Caco-2 (cell line): Measurements from ENCODE around the gene PTPRN2. TPM values are rescaled to one million over a fixed set of nuclear protein-coding genes. Genes with fewer than 3 reads are reported as not detected.

Source experiments
- BruUV-seq: library from RNA; stranded (reverse); fragments of 400-500 nt; replicated peaks from 2 replicates; lab custom pipeline; 2021; lab: Mats Ljungman, UMichigan
- CTCF ChIA-PET: fragments of 300-600 bp; sonication (Branson Sonifier 250); formaldehyde crosslinking; loops from one replicate; lab custom pipeline; 2022; ENCODE audit warnings: antibody characterized with exemption; lab: Charles Lee
- POLR2A ChIA-PET: fragments of 300-600 bp; sonication (Branson Sonifier 250); formaldehyde crosslinking; loops from one replicate; lab custom pipeline; 2022; ENCODE audit warnings: antibody characterized with exemption; lab: Charles Lee
- DNase-seq, 2 experiments: peaks; one replicate each; pipeline versions ENCODE4 v3.0.0 to v3.0.0-alpha.2; 2020 to 2022
- H3K27me3 ChIP-seq: replicated peaks from 2 replicates; pipeline ENCODE4 v1.6.0; 2011; ENCODE audit warnings: low read length; ENCODE audit not compliant: control insufficient read depth, insufficient read depth
- H3K36me3 ChIP-seq: 2 replicates; pipeline ENCODE4 v1.5.1; 2011; ENCODE audit warnings: low read length; ENCODE audit not compliant: control insufficient read depth, insufficient read depth
- H3K4me1 ChIP-seq: fragments of 250-450 bp; sonication (Bioruptor Pico); 2 replicates; pipeline ENCODE4 v1.5.1; 2020; ENCODE audit warnings: mild to moderate bottlenecking
- H3K4me3 ChIP-seq: 2 replicates; pipeline ENCODE4 v1.5.1; 2011; ENCODE audit warnings: low read depth, mild to moderate bottlenecking, control low read depth, low read length
- H3K9me3 ChIP-seq: fragments of 250-450 bp; sonication (Bioruptor Pico); 2 replicates; pipeline ENCODE4 v1.5.1; 2020; ENCODE audit warnings: mild to moderate bottlenecking, moderate library complexity
- H3K27ac Mint-ChIP-seq: one replicate; pipeline ENCODE4 v1.8.0; 2022; ENCODE audit warnings: mixed read lengths; ENCODE audit not compliant: unreplicated experiment
- H3K27me3 Mint-ChIP-seq: one replicate; pipeline ENCODE4 v1.8.0; 2022; ENCODE audit warnings: mixed read lengths; ENCODE audit not compliant: insufficient read depth, unreplicated experiment
- H3K36me3 Mint-ChIP-seq: one replicate; pipeline ENCODE4 v1.8.0; 2022; ENCODE audit warnings: mild to moderate bottlenecking, mixed read lengths; ENCODE audit not compliant: insufficient read depth, unreplicated experiment
- H3K4me1 Mint-ChIP-seq: one replicate; pipeline ENCODE4 v1.8.0; 2022; ENCODE audit warnings: low read depth, mixed read lengths; ENCODE audit not compliant: unreplicated experiment
- H3K4me3 Mint-ChIP-seq: one replicate; pipeline ENCODE4 v1.8.0; 2022; ENCODE audit warnings: mild to moderate bottlenecking, moderate library complexity, mixed read lengths; ENCODE audit not compliant: unreplicated experiment
- H3K9me3 Mint-ChIP-seq: one replicate; pipeline ENCODE4 v1.8.0; 2022; ENCODE audit warnings: mixed read lengths; ENCODE audit not compliant: unreplicated experiment
- intact Hi-C: fragments of 100-400 bp; cut with micrococcal nuclease; formaldehyde crosslinking; loops from one replicate; pipeline ENCODE4 v1.10.0; 2022; ENCODE audit not compliant: unreplicated experiment
- total RNA-seq: library from RNA; stranded (reverse); gene quantifications from 2 replicates; pipeline ENCODE4 v1.2.3, GENCODE V29; 2022
- TF ChIP-seq, protein P1 (sequence below), 2 experiments: fragments of 200-600 bp in 1 of 2; IDR thresholded peaks; 1 replicate in 1 of 2; 2 replicates in 1 of 2; pipeline versions ENCODE4 v1.5.1 to v1.8.0; 2011 to 2022; ENCODE audit warnings: antibody characterized with exemption in 1 of 2, control low read depth in 1 of 2, inconsistent platforms in 1 of 2, low read depth in 1 of 2, low read length in 1 of 2, mild to moderate bottlenecking in 1 of 2, moderate library complexity in 1 of 2; ENCODE audit not compliant: insufficient read depth in 1 of 2, severe bottlenecking in 1 of 2, unreplicated experiment in 1 of 2

Gene PTPRN2
- total RNA-seq, 1 experiment from 2014 or later: 1.4 TPM

- intact Hi-C loops: no loop called here
- no peaks in the 10 kb centered on the region for H3K4me1 ChIP-seq
- TF ChIP-seq, protein P1, sequence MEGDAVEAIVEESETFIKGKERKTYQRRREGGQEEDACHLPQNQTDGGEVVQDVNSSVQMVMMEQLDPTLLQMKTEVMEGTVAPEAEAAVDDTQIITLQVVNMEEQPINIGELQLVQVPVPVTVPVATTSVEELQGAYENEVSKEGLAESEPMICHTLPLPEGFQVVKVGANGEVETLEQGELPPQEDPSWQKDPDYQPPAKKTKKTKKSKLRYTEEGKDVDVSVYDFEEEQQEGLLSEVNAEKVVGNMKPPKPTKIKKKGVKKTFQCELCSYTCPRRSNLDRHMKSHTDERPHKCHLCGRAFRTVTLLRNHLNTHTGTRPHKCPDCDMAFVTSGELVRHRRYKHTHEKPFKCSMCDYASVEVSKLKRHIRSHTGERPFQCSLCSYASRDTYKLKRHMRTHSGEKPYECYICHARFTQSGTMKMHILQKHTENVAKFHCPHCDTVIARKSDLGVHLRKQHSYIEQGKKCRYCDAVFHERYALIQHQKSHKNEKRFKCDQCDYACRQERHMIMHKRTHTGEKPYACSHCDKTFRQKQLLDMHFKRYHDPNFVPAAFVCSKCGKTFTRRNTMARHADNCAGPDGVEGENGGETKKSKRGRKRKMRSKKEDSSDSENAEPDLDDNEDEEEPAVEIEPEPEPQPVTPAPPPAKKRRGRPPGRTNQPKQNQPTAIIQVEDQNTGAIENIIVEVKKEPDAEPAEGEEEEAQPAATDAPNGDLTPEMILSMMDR (IDR thresholded peaks at IDR 0.05; ENCODE audit: insufficient read depth in 1 of 2, low read depth in 1 of 2, low read length in 1 of 2, severe bottlenecking in 1 of 2, unreplicated experiment in 1 of 2): no peak
These were observed 264.8 kb downstream of the PTPRN2 start for GRCh38 chr7:158322616-158323530.

GRCh38 chr7:158321936-158322615, 265.5 kb downstream of the PTPRN2 start:
- Histone ChIP-seq H3K36me3 (no peaks in the 10 kb centered on the region), H3K27me3 (no peaks in the 10 kb centered on the region), H3K4me1 (no peaks in the 10 kb centered on the region), H3K9me3 (no peaks in the 10 kb centered on the region; the same call in 1 of the 2 replicates), H3K4me3 (no peak overlapping the region)
- Mint-ChIP-seq H3K4me1 (no peaks in the 10 kb centered on the region), H3K9me3 (peaks cover 35% of the 10 kb centered on the region), H3K27me3 (no peaks in the 10 kb centered on the region), H3K4me3 (no peak overlapping the region), H3K36me3 (no peaks in the 10 kb centered on the region), H3K27ac (no peak overlapping the region)
- no TSS peak for BruUV-seq
- POLR2A ChIA-PET: no interaction called here
- TF ChIP-seq, protein P1 (IDR thresholded peaks at IDR 0.05; ENCODE audit: insufficient read depth in 1 of 2, low read depth in 1 of 2, low read length in 1 of 2, severe bottlenecking in 1 of 2, unreplicated experiment in 1 of 2): no peak
- CTCF ChIA-PET: no interaction called here
- DNase-seq: no peak
- intact Hi-C loops: no loop called here

More at GRCh38 chr7:158322616-158323530, 264.8 kb downstream of the PTPRN2 start:
- Histone ChIP-seq H3K36me3 (no peaks in the 10 kb centered on the region), H3K27me3 (no peaks in the 10 kb centered on the region), H3K4me3 (no peak overlapping the region), H3K9me3 (no peaks in the 10 kb centered on the region; the same call in 1 of the 2 replicates)
- no peak overlapping the region for H3K4me3 Mint-ChIP-seq
- H3K27me3 Mint-ChIP-seq: no peaks in the 10 kb centered on the region
- no peaks in the 10 kb centered on the region for H3K4me1 Mint-ChIP-seq
- no peak for DNase-seq
- H3K27ac Mint-ChIP-seq: no peak overlapping the region
- no peaks in the 10 kb centered on the region for H3K36me3 Mint-ChIP-seq
- BruUV-seq: no TSS peak
- POLR2A ChIA-PET: no interaction called here
- H3K9me3 Mint-ChIP-seq: peaks cover 43% of the 10 kb centered on the region
- CTCF ChIA-PET: no interaction called here

DNA sequence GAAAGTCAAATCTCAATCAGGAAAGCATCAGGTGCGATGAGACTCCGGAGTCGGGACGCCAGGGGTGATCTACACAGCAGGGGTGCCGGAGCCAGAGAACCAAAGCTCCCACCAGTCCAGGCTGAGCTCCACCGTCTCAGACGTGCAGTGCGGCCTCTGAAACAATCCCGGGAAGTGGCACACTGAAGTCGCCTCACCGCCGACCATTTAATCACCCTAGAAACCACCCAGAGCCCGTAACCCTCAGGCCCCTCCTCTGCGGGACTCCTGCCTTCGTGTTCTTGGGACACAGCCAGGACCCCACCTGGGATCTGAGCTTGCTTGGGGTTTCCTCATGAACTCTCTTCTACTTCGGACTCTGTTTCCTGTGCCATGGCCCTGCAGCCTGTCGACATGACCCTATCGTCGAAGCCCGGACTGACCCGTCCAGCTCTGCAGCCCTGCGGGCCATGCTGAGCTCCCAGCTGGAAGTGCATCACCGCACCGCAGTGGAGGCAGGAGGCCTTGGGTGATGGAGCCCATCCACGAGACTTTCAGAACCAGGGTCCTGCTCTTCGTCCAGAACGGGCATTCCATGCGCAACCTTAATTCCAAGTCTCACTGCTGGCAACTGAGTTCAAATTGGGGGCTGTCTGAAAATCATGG, 266.4 kb downstream of the PTPRN2 start:
- H3K27me3 Mint-ChIP-seq: no peaks in the 10 kb centered on the region
- H3K4me3 Mint-ChIP-seq: no peak overlapping the region
- CTCF ChIA-PET: no interaction called here
- no peak overlapping the region for H3K27ac Mint-ChIP-seq
- no peaks in the 10 kb centered on the region for H3K36me3 Mint-ChIP-seq
- H3K9me3 Mint-ChIP-seq: peaks cover 29% of the 10 kb centered on the region
- no peaks in the 10 kb centered on the region for H3K36me3 ChIP-seq
- TF ChIP-seq, protein P1 (IDR thresholded peaks at IDR 0.05; ENCODE audit: insufficient read depth in 1 of 2, low read depth in 1 of 2, low read length in 1 of 2, severe bottlenecking in 1 of 2, unreplicated experiment in 1 of 2): no peak
- H3K9me3 ChIP-seq: peaks cover 3% of the 10 kb centered on the region; the same call in 1 of the 2 replicates
- no peaks in the 10 kb centered on the region for H3K27me3 ChIP-seq
- no TSS peak for BruUV-seq
- POLR2A ChIA-PET: no interaction called here
- H3K4me1 Mint-ChIP-seq: no peaks in the 10 kb centered on the region
- no peak for DNase-seq
- H3K4me1 ChIP-seq: no peaks in the 10 kb centered on the region
- H3K4me3 ChIP-seq: no peak overlapping the region
- intact Hi-C loops: no loop called here
